Tibial nerve (tissue), 4 donors: ENCODE measurements around the gene SDHAF2. TPM values are rescaled to one million over a fixed set of nuclear protein-coding genes. Genes with fewer than 3 reads are reported as not detected.
A peak's percentile ranks its signal among the peaks of the same experiment; 100 is the strongest.

ENCODE experiments used
- DNase-seq, 2 donors: peaks; one replicate each; pipeline ENCODE4 v3.0.0-alpha.2; 2019; ENCODE audit warnings: low spot score in 2 of 2
- H3K27ac ChIP-seq, 4 donors: fragments of 200-600 bp; sonication (generic) in 3 of 4; one replicate each; pipeline ENCODE4 v1.5.1; 2017 to 2019; ENCODE audit warnings: mild to moderate bottlenecking in 1 of 4
- H3K27me3 ChIP-seq, 2 donors: fragments of 200-600 bp; sonication (generic) in 1 of 2; one replicate each; pipeline versions ENCODE4 v1.5.1 to v1.6.0; 2017 to 2019
- H3K36me3 ChIP-seq, 3 donors: fragments of 200-600 bp; sonication (generic); one replicate each; pipeline ENCODE4 v1.5.1; 2018 to 2019
- H3K4me1 ChIP-seq, 4 donors: fragments of 200-600 bp; sonication (generic) in 3 of 4; one replicate each; pipeline ENCODE4 v1.5.1; 2017 to 2019
- H3K4me3 ChIP-seq, 4 donors: fragments of 200-600 bp; sonication (generic) in 3 of 4; one replicate each; pipeline ENCODE4 v1.5.1; 2017 to 2019; ENCODE audit warnings: mild to moderate bottlenecking in 1 of 4, moderate library complexity in 1 of 4
- H3K9me3 ChIP-seq, 4 donors: fragments of 200-600 bp; sonication (generic) in 3 of 4; one replicate each; pipeline ENCODE4 v1.5.1; 2017 to 2019
- CTCF ChIP-seq, 5 experiments: fragments of 200-600 bp in 3 of 5; fragments of 450-650 bp in 2 of 5; sonication (generic) in 3 of 5; IDR thresholded peaks; one replicate each; pipeline ENCODE4 v1.5.1; 2016 to 2019; ENCODE audit warnings: antibody characterized with exemption in 5 of 5, mild to moderate bottlenecking in 3 of 5, moderate library complexity in 2 of 5
- EP300 ChIP-seq, 2 donors: sonication (generic); formaldehyde crosslinking; IDR thresholded peaks; one replicate each; pipeline ENCODE4 v1.6.1; 2017; ENCODE audit warnings: antibody characterized with exemption in 2 of 2, mild to moderate bottlenecking in 1 of 2
- POLR2A ChIP-seq, 2 donors: fragments of 450-650 bp; IDR thresholded peaks; one replicate each; pipeline ENCODE4 v1.6.1; 2017; ENCODE audit warnings: antibody characterized with exemption in 2 of 2, mild to moderate bottlenecking in 2 of 2, moderate library complexity in 2 of 2
- WGBS, 2 donors: methylation state at CpG; one replicate each; pipeline ENCODE4 v1.1.5; 2018; 5-methylcytosine and 5-hydroxymethylcytosine counted together
- total RNA-seq, 4 donors: library from RNA; depleted of rRNA; stranded (reverse); fragments of >200 nt; gene quantifications; one replicate each; pipeline ENCODE4 v1.1.0, GENCODE V29; 2016

The SDHAF2 gene
- total RNA-seq, 4 donors from 2014 or later: 26.4 to 88.1 (median 70.3) TPM

GRCh38 chr11:61473370-61474012, 43.6 kb downstream of the SDHAF2 start:
- Histone ChIP-seq H3K9me3 (peaks cover 0 to 7% (median 0%) of the 10 kb centered on the region in 4 donors), H3K27ac (peak overlapping the region in 2 of 4 donors; percentile 73 to 85), H3K4me3 (no peak overlapping the region), H3K4me1 (peaks cover 0 to 51% (median 10%) of the 10 kb centered on the region in 4 donors), H3K36me3 (peaks cover 0 to 43% (median 0%) of the 10 kb centered on the region in 3 donors), H3K27me3 (no peaks in the 10 kb centered on the region)
- TF ChIP-seq POLR2A (IDR thresholded peaks at IDR 0.05) (no peak), CTCF (IDR thresholded peaks at IDR 0.05) (no peak), EP300 (IDR thresholded peaks at IDR 0.05) (no peak)
- no peak for DNase-seq
- WGBS, 2 donors: 78 to 82% methylated on average over 3 of the region's 3 CpGs

- H3K9me3 ChIP-seq: peaks cover 0 to 7% (median 0%) of the 10 kb centered on the region in 4 donors
- peak in 1 of 2 donors; percentile 43 for DNase-seq
- no peaks in the 10 kb centered on the region for H3K27me3 ChIP-seq
- whole genome bisulfite sequencing, 2 donors: 50 to 64% methylated on average over 6 of the region's 6 CpGs
- H3K27ac ChIP-seq: peak overlapping the region in 3 of 4 donors; percentile 52 to 85 (median 73)
- H3K4me3 ChIP-seq: no peak overlapping the region
- peaks cover 0 to 51% (median 10%) of the 10 kb centered on the region in 4 donors for H3K4me1 ChIP-seq
- TF ChIP-seq CTCF (IDR thresholded peaks at IDR 0.05) (no peak), EP300 (IDR thresholded peaks at IDR 0.05) (peak in 1 of 2 donors; percentile 70)
- H3K36me3 ChIP-seq: peaks cover 0 to 36% (median 0%) of the 10 kb centered on the region in 3 donors
These were observed 44.2 kb downstream of the SDHAF2 start for GRCh38 chr11:61474013-61474643.

GRCh38 chr11:61475433-61475832, 45.5 kb downstream of the SDHAF2 start:
- no peak for DNase-seq
- H3K4me3 ChIP-seq: no peak overlapping the region
- TF ChIP-seq EP300 (IDR thresholded peaks at IDR 0.05): no peak
- no peak for TF ChIP-seq CTCF (IDR thresholded peaks at IDR 0.05)
- TF ChIP-seq POLR2A (IDR thresholded peaks at IDR 0.05): no peak
- H3K4me1 ChIP-seq: peaks cover 0 to 53% (median 10%) of the 10 kb centered on the region in 4 donors
- WGBS, 2 donors: 57 to 77% methylated on average over 1 of the region's 1 CpG
- H3K36me3 ChIP-seq: peaks cover 0 to 25% (median 0%) of the 10 kb centered on the region in 3 donors
- peaks cover 0 to 7% (median 0%) of the 10 kb centered on the region in 4 donors for H3K9me3 ChIP-seq
- peak overlapping the region in 3 of 4 donors; percentile 52 to 85 (median 73) for H3K27ac ChIP-seq
- H3K27me3 ChIP-seq: no peaks in the 10 kb centered on the region

- H3K36me3 ChIP-seq: peaks cover 0 to 16% (median 0%) of the 10 kb centered on the region in 3 donors
These were observed 46.4 kb downstream of the SDHAF2 start for GRCh38 chr11:61476371-61476770.

More at GRCh38 chr11:61476371-61476770, 46.4 kb downstream of the SDHAF2 start:
- no peak for TF ChIP-seq POLR2A (IDR thresholded peaks at IDR 0.05)
- no peak for TF ChIP-seq CTCF (IDR thresholded peaks at IDR 0.05)
- TF ChIP-seq EP300 (IDR thresholded peaks at IDR 0.05): no peak
- 80 to 94% methylated on average over 3 of the region's 3 CpGs for WGBS, 2 donors
- Histone ChIP-seq H3K27me3 (no peaks in the 10 kb centered on the region), H3K4me3 (no peak overlapping the region), H3K9me3 (peaks cover 0 to 7% (median 0%) of the 10 kb centered on the region in 4 donors), H3K4me1 (peaks cover 0 to 62% (median 10%) of the 10 kb centered on the region in 4 donors), H3K27ac (peak overlapping the region in 2 of 4 donors; percentile 20 to 85)
- no peak for DNase-seq
